ENCODE data around the gene AMN. TPM values are rescaled to one million over a fixed set of nuclear protein-coding genes. Genes with fewer than 3 reads are reported as not detected.

The AMN gene
- total and polyA plus RNA-seq, 7 donors: 42.0 to 78.1 (median 43.0) TPM; not detected in 4

- Histone ChIP-seq H3K27ac (no peak overlapping the region), H3K4me3 (no peak overlapping the region), H3K27me3 (peaks cover 0 to under 1% (median 0%) of the 10 kb centered on the region in 3 donors), H3K9me3 (no peaks in the 10 kb centered on the region), H3K36me3 (no peaks in the 10 kb centered on the region), H3K4me1 (no peaks in the 10 kb centered on the region)
- WGBS, 2 donors: 83 to 94% methylated on average over 6 of the region's 6 CpGs
- TF ChIP-seq EP300 (IDR thresholded peaks at IDR 0.05): no peak
- intact Hi-C loops (cut with DNase I): loop anchor here (2.0 to 5.0 kb wide), 2 partner anchors 140 to 222 kb away; partner anchors contain the start of gene TRAF3
- no peak for DNase-seq
These were observed 5.4 kb upstream of the AMN start for GRCh38 chr14:102917056-102917385.

- H3K4me3 ChIP-seq: no peak overlapping the region
- DNase-seq: no peak
- H3K9me3 ChIP-seq: no peaks in the 10 kb centered on the region
- no peaks in the 10 kb centered on the region for H3K36me3 ChIP-seq
- intact Hi-C loops (cut with DNase I): loop anchor here (2.0 to 5.0 kb wide), 2 partner anchors 140 to 223 kb away; partner anchors contain the start of gene TRAF3
- WGBS, 2 donors: 46 to 47% methylated on average over 12 of the region's 12 CpGs
- H3K27ac ChIP-seq: no peak overlapping the region
- TF ChIP-seq CTCF (IDR thresholded peaks at IDR 0.05): peak; percentile 27 to 57 (median 34)
- TF ChIP-seq EP300 (IDR thresholded peaks at IDR 0.05): no peak
- no peak for TF ChIP-seq POLR2A (IDR thresholded peaks at IDR 0.05)
- no peak for TF ChIP-seq POLR2AphosphoS5 (IDR thresholded peaks at IDR 0.05)
- peaks cover 0 to 2% (median under 1%) of the 10 kb centered on the region in 4 donors for H3K4me1 ChIP-seq
- peaks cover under 1 to 6% (median 2%) of the 10 kb centered on the region in 3 donors for H3K27me3 ChIP-seq
These were observed 4.8 kb upstream of the AMN start for GRCh38 chr14:102917469-102918211.

- intact Hi-C loops (cut with DNase I): loop anchor here (5.0 kb wide), 1 partner anchor 141 kb away; the partner anchor contains the start of gene TRAF3
- Histone ChIP-seq H3K4me3 (no peak overlapping the region), H3K27me3 (peaks cover 8 to 14% (median 10%) of the 10 kb centered on the region in 3 donors), H3K4me1 (peaks cover 0 to 9% (median 8%) of the 10 kb centered on the region in 4 donors), H3K36me3 (no peaks in the 10 kb centered on the region), H3K27ac (no peak overlapping the region), H3K9me3 (no peaks in the 10 kb centered on the region)
- no peak for TF ChIP-seq POLR2A (IDR thresholded peaks at IDR 0.05)
- TF ChIP-seq EP300 (IDR thresholded peaks at IDR 0.05): no peak
- no peak for TF ChIP-seq CTCF (IDR thresholded peaks at IDR 0.05)
- no peak for TF ChIP-seq POLR2AphosphoS5 (IDR thresholded peaks at IDR 0.05)
- 57 to 59% methylated on average over 2 of the region's 2 CpGs for WGBS, 2 donors
- DNase-seq: no peak
These were observed 4.0 kb upstream of the AMN start for GRCh38 chr14:102918438-102918837.

- no peak overlapping the region for H3K4me3 ChIP-seq
- no peaks in the 10 kb centered on the region for H3K9me3 ChIP-seq
- H3K27me3 ChIP-seq: peaks cover 21 to 34% (median 28%) of the 10 kb centered on the region in 3 donors
- 95 to 96% methylated on average over 5 of the region's 5 CpGs for WGBS, 2 donors
- H3K4me1 ChIP-seq: peaks cover 0 to 13% (median 10%) of the 10 kb centered on the region in 4 donors
- DNase-seq: no peak
- H3K27ac ChIP-seq: no peak overlapping the region
- TF ChIP-seq POLR2A (IDR thresholded peaks at IDR 0.05) (no peak), EP300 (IDR thresholded peaks at IDR 0.05) (no peak), POLR2AphosphoS5 (IDR thresholded peaks at IDR 0.05) (no peak), CTCF (IDR thresholded peaks at IDR 0.05) (no peak)
- H3K36me3 ChIP-seq: no peaks in the 10 kb centered on the region
- intact Hi-C loops (cut with DNase I): no loop called here
These were observed 2.0 kb upstream of the AMN start for GRCh38 chr14:102920273-102920997.

- WGBS, 2 donors: 98 to 99% methylated on average over 1 of the region's 1 CpG
- TF ChIP-seq POLR2AphosphoS5 (IDR thresholded peaks at IDR 0.05): no peak
- TF ChIP-seq CTCF (IDR thresholded peaks at IDR 0.05): no peak
- no peak for TF ChIP-seq EP300 (IDR thresholded peaks at IDR 0.05)
- no peak for TF ChIP-seq POLR2A (IDR thresholded peaks at IDR 0.05)
- Histone ChIP-seq H3K27me3 (peaks cover 21 to 39% (median 32%) of the 10 kb centered on the region in 3 donors), H3K4me1 (peaks cover 0 to 13% (median 10%) of the 10 kb centered on the region in 4 donors), H3K9me3 (no peaks in the 10 kb centered on the region), H3K36me3 (no peaks in the 10 kb centered on the region), H3K4me3 (no peak overlapping the region), H3K27ac (no peak overlapping the region)
- DNase-seq: no peak
- intact Hi-C loops (cut with DNase I): no loop called here
These were observed 1.5 kb upstream of the AMN start for GRCh38 chr14:102920998-102921304.
